GM21717 (cell line): Measurements from ENCODE around the gene PAN2.
A peak's percentile ranks its signal among the peaks of the same experiment; 100 is the strongest.
"Not testable (repeated sequence)": the region's sequence is repeated elsewhere in the genome, so short reads cannot be mapped to it uniquely, and the experiment has no call there.

Experiments used
- ATAC-seq: cut with Tn5 transposase; IDR thresholded peaks from one replicate; pipeline ENCODE4 v1.9.1; 2021; ENCODE audit warnings: mild to moderate bottlenecking, moderate library complexity; ENCODE audit not compliant: unreplicated experiment

Gene PAN2

DNA sequence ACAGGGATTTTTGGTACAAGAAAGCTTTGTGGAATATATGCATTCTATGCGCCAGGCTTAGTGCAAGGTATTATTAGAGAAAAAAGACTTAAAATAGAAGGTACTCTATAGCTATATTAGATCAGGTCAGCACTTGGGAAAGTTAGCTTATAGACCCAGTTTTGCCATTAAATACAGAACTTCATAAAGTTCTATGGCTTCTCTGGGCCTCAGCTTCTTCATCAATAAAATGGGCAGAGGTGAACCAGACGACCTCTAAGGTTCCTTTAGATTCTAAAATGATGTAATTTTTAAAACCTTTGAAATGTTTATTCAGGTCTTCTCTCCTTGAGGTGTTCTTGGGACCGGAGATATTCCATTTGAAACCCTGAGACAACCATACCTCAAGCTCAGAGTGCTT, 25.1 kb downstream of the PAN2 start:
- no peak for ATAC-seq

DNA sequence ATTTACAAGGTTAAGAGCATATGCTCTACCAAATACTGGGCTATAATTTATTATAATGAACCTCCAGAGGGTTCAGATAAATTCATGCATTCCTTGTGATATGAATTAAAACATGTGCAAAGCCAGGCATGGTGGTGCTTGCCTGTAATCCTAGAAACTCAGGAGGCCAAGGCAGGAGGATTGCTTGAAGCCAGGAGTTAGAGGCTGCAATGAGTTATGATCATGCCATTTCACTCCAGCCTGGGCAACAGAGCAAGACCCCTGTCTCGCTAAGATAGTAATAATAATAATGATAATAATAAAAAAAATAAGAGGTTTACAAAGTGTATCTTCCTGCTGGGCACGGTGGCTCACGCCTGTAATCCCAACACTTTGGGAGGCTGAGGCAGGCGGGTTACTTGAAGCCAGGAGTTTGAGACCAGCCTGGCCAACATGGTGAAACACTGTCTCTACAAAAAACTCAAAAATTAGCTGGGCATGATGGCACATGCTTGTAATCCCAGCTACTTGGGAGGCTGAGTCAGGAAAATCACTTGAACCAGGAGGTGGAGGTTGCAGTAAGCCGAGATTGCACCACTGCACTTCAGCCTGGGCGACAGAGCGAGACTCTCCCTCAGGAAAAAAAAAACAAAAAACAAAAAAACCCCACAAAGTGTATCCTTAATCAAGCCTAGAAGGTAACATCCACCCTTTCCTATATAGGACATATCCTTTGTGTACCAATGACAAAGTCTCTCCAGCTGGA, 26.4 kb downstream of the PAN2 start:
- ATAC-seq, result no peak

DNA sequence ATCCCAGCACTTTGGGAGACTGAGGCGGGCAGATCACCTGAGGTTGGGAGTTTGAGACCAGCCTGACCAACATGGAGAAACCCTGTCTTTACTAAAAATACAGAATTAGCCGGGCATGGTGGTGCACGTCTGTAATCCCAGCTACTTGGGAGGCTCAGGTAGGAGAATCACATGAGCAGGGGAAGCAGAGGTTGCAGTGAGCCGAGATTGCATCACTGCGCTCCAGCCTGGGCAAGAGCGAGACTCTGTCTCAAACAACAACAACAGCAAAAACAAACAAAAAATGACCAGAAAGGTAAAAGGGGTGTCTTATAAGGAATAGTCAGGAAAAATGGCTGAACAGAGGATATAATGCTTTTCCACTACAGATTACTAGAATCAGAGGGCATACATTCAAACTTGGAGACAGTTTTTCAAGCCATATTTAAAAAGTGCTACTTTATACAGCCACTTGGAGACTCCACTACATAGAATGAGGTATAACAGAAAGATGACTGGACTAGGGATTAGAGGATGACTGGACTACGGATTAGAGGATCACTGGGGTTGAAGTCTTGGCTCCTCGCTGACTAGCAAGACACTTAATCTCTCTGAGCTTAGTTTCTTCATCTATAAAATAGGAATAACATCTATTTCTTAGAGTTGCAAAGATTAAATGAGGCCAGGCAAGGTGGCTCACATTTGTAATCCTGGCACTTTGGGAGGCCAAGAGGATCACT, 28.8 kb downstream of the PAN2 start:
- ATAC-seq, result no peak

DNA sequence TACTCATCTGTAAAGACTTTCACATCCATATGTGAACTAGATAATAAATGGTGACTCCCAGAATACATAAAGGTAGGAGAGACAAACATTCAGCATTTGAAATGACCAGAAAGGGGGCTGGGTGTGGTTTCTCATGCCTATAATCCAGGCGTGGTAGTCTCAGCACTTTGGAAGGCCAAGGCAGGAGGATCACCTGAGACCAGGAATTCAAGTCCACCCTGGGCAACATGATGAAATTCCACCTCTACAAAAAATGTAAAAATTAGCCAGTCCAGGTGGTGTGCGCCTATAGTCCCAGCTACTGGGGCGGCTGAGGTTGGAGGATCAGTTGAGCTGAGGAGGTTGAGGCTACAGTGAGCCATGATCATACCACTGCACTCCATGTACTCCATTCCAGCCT, 29.5 kb downstream of the PAN2 start:
- ATAC-seq, result no peak

DNA sequence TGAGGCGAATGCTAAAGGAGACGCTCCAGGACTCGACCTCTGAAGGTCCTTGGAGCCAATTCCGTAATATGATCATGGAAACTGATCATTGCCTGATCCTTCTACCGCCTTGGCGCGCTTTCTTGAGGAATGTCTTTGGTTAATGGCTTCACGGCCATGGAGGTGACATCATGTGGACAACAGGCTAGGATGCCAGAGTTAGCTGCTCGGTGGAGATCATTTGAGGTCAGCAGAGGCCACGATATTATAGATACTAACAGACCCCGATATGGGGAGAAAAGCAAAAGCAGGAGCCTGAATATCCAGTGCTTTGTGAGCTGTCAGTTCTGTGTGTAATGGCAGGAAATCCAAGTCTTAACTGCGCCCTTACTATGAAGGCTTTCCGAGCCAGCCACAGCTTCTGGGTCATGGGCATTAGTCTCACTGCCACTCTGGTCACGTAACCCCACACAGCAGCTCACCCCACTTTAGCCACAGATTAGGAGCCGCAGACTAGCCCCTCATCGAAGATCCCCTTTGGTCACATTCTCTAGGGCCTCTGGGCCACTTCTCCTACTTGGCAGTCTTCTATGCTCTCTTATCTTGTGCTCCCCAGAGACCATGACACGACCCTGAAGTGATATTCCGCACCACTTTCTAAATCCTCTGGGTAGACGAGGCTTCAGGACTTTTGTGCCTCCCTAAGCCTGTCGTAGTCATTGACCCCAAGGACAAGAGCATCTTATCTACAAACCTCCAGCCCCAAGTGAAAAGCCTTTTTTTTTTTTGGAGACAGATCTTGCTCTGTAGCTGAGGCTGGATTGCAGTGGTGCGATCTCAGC, 32.9 kb downstream of the PAN2 start:
- ATAC-seq, result no peak

DNA sequence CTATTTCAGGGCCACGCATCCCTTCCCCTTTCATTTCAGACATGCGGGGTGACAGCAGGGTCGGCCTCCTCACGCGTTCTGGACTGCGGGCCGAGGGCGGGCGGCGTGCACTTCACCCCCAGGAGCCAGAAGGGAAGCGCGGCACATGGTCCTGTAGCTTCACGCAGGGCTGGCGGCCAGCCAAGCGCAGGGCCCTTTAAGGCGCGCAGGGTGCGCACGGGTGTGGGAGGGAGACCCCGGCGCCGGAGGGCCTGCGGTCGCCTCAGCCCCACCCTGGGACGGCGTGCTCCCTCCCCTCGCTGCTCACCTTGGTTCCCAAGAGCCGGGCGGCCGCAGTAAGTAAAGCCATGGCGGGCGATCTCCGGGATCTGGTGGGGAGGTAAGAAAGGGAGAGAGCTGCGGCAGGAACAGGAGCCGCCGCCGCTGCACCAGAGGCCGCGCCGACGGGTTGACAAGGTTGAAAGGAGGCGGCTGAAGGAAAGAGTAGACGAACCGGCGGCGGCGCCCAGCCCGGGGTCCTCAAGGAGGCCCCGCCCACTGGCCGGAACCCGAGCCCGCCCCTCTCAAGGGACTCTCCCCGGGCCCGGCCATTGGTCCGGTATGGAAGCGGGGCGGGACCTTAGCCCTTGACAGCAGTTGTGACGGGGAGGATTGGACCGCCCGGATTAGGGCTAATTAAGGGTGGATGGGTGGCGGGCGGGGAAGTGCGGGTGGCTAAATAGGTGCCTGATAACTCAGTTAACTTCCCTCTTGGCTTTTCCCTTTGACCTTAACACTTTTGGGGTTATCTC, 33.8 kb downstream of the PAN2 start, which contains the start of gene CS:
Gene CS, minus strand, starts transcription at position 478 of the 791 bp plus-strand sequence. Its CDS starts 129 bp downstream, at position 349.
- peak; percentile 93 for ATAC-seq

DNA sequence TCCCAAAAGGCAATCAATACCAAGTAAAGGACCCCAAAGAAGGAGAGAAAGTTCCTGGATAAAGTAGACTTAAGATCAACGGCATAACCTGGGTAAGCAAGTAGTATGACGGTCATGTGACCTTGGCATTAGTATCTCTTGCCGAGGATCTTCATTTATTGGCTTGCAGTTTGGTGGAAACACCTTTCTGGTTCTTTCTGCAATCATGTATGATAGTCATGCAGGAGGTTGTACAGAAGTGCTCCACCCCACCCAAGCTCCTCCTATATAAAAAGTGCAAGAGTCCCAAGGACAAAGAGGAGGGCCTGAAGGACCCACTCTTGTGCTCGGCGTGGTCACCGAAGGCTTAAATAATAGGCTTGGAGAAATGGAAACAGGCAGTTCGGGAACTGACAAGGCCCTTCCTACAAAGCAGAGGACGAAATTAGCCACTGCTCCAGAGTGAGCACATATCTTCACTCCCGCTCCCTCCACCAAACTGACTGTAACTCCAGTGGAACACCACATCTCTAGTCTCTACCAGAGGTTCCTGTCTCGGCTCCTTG, 34.4 kb downstream of the PAN2 start:
- peak; percentile 13 for ATAC-seq

DNA sequence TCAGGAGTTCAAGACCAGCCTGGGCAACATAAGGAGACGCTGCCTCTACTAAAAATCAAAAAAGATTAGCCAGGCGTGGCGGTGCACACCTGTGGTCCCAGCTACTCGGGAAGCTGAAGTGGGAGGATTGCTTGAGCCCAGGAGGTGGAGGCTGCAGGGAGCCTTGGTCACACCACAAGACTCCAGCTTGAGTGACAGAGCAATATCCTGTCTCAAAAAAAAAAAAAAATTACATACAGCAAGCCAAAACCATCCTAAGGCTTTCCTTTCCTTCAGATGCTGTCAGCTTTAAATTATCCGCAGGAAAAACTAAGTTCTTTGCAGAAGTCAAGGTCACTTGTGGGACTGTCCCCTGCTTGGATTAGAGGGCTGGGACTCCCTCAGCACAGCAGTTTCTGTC, 35.0 kb downstream of the PAN2 start:
- no peak for ATAC-seq

DNA sequence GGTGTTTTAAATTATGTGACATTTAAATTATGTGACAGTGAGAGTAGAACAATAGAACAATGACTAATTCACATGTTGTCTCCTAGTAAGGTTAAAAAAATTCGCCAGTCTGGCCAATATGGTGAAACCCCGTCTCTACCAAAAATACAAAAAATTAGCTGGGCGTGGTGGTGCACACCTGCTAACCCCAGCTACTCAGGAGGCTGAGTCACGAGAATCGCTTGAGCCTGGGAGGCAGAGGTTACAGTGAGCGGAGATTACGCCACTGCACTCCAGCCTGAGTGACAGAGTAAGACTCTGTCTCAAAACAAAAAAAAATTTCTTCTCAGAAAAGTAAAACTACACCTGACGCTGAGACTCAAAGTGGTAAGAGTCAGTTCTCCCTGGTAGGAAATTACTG, 36.4 kb downstream of the PAN2 start:
- ATAC-seq, result no peak

DNA sequence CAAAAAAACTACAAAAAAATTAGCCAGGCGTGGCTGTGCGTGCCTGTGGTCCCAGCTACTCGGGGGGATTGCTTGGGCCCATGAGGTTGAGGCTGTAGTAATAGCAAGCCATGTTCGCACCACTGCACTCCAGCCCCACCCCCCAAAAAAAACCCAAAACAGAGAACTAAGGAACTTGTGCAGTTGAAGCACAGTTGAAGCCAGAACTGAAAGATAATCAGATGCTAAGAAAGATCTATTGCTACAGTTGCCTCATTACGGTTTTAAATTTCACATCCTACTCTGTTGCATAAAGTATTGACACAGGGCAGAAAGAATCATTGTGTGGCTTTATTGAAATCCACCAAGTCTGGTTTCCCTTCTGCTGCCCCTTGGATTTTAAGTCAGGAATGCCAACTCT, 37.5 kb downstream of the PAN2 start:
- ATAC-seq, result no peak

DNA sequence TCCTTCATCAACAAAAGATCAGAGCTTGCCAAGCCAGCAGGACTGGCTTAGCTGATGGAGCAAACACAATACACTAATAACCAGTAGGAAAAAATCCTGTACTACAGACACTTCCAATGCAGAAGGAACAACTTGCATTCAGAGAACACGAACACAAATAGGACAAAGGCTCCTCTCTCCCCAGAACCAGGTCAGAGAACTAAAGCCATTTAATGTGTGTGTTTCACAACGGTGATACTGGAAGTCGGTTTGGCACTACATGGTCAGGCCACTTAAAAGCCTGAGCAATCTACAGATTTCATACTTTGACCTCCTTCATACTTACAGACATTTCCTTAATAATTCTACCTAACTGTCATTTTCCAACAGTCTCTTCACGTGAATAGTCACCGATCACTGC, 40.0 kb downstream of the PAN2 start:
- ATAC-seq, result no peak

DNA sequence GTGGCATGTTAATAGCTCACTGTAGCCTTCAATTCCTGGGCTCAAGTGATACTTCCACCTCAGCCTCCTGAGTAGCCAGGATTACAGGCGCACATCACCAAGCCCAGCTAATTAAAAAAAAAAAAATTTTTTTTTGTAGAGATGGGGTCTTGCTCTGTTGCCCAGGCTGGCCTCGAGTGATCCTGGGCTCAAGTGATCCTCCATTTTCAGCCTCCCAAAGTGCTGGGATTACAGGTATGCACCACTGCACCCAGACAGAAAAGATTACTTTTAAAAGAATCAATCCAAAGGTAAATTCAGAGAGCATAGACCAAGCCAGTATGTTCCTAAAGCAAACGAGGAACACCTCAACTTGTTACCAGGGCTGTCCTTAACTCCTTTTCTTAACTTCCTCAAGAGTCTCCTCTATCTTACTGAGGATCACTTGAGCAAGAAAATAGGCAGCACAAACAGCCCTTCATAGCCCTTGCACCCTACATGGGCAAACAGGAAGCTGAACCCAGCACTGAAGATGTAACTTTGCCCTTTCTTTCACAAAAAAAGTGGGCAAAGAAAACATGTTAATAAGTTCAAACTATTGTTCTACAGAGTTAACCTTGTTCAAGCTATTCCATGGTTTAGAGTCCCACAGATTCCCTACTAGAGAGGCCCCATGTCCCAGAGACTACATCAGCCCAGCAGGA, 45.0 kb downstream of the PAN2 start:
- no peak for ATAC-seq

DNA sequence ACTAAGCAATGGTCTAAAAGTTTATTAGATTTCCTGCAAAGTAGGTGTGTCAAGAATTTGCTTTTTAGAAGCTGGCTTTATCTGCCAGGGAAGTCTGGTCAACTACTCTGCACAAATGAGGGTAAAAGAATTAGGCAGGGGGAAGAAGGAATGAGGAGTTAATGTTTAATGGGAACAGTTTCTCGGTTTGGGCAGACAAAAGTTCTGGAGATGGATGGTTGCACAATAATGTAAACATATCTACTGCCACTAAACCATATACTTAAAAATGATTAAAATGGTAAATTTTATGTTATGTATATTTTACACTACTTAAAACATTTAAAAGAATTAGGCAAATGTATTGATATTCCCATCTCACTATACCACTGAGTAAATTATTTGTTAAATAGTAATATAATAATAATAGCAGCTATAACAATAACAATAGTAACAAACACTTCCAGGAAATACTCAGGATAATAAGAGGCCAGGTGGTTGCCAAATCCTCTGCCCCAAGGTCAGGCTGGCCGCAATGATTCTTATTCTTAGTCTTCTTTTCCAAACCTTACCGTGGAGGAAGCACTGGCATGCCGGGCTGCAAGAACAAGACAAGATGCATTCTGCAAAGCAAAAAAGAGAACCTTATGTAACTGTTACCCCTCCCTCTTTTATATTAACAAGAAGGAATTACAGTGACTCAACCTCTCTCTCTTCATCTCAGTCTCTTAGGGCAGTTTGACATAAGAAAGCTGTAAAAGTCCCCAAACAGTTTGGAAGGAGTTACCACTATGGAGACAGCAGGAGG, 47.6 kb downstream of the PAN2 start:
- no peak for ATAC-seq

DNA sequence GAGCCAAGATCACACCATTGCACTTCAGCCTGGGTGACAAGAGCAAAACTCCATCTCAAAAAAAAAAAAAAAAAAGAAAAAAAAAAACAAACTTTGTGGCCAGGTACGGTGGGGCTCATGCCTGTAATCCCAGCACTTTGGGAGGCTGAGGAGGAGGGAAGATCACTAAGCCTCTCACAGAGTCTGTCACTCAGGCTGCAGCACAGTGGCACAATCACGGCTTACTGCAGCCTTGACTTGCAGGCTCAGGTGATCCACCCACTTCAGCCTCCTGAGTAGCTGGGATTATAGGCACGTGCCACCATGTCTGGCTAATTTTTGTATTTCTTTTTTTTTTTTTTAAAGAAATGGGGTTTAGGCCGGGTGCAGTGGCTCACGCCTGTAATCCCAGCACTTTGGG, 49.5 kb downstream of the PAN2 start:
- ATAC-seq, result not testable (repeated sequence)

DNA sequence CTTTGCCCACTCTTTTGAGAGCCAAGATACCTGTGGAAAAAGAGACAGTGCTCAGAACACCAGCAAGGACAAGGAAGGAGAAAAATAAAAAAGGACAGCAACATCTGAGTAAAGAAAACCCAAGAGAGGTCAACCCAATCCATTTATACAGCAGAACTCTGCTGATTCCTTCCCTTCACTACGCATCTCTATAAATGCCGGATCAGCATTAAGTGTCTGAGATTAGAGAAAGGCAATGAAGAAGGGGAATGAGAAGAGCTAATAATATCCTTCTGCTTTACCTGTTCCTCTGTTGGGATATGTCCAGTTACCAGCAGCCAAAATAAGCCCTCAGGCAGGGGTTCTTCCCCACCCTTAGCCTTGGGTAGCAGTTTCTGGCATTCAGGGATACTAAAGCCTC, 51.2 kb downstream of the PAN2 start:
- ATAC-seq, result no peak

DNA sequence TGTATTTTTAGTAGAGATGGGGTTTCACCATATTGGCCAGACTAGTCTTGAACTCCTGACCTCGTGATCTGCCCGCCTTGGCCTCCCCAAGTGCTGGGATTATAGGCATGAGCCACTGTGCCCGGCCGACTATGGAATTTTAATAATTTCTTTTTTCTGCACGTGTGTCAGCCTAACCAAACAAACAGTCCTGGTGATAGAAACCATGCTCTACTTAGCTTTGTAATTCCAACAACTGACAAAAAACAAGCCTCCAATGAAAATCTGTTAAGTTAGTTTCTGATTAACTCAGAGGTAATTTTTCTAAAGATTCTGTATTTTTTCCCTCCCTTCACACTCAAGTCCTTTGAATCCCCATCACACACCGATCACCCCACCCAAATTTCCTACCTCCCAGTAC, 51.8 kb downstream of the PAN2 start:
- ATAC-seq, result no peak

DNA sequence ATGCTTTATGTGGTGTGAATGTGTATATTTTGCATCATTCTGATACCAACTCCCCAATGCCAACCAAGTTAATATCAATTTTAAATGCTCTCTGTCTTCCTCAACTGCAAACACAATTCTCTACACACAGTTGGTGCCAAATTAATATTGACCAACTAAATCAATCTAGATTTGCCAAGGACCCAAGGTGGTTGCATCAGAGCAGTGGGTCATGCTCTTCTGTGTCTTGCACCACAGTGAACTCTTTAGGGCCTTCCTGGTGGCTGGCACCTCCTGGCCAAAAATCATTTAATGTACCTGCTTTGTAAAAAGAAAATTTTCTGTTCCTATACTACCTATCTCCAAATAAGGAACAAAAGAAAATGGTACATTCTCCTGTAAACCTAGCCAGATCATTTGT, 53.0 kb downstream of the PAN2 start:
- no peak for ATAC-seq

DNA sequence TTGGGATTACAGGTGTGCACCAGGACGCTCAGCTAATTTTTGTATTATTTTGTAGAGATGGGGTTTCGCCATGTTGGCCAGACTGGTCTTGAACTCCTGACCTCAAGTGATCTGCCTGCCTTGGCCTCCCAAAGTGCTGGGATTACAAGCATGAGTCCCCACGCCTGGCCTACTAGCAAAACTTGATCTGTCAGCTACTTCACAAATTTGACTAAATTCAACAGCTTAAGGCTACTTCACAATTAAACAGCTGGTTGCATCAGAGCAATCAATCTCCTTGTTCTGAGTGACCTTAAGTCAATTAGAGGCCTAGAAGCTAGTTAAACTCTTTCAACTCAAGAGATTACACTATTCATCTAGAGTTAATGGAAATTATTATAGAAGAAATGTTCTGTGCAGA, 54.9 kb downstream of the PAN2 start:
- no peak for ATAC-seq

DNA sequence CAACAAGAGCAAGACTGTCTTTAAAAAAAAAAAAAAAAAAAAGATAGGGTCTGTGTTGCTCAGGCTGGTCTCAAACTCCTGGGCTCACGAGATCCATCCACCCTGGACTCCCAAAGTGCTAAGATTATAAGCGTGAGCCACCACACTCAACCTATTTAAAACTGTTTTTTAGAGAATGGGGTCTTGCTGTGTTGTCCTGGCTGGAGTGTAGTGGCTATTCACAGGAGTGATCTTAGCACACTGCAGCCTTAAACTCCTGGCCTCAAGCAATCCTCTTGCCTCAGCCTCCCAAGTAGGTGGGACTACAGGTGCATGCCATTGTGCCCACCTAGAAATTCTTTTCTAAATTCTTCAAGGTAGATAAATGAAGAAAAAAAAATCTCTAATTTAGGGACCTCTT, 59.5 kb downstream of the PAN2 start:
- ATAC-seq, result no peak
